OCI-LY1 (cell line): ENCODE results near the gene ELF4.

Experiments used
- H2AFZ ChIP-seq: fragments of 200-600 bp; sonication (generic), shearing (Covaris generic); 2 replicates; pipeline ENCODE4 v1.6.0; 2014; ENCODE audit warnings: antibody characterized with exemption, mild to moderate bottlenecking, low read length
- H3F3A ChIP-seq: fragments of 200-600 bp; sonication (generic), shearing (Covaris generic); 2 replicates; pipeline ENCODE4 v1.6.0; 2014; ENCODE audit warnings: mild to moderate bottlenecking, antibody characterized with exemption, low read length, moderate library complexity; ENCODE audit not compliant: insufficient read depth
- H3K27ac ChIP-seq: fragments of 200-600 bp; sonication (generic); 2 replicates; pipeline ENCODE4 v1.5.1; 2014; ENCODE audit warnings: low read length, mixed run types, mild to moderate bottlenecking, low read depth; ENCODE audit not compliant: poor library complexity, severe bottlenecking
- H3K27me3 ChIP-seq: fragments of 200-600 bp; sonication (generic); 2 replicates; pipeline ENCODE4 v1.6.0; 2014; ENCODE audit warnings: antibody characterized with exemption, mild to moderate bottlenecking, low read length, moderate library complexity; ENCODE audit not compliant: insufficient read depth
- H3K36me3 ChIP-seq: fragments of 200-600 bp; sonication (generic); 2 replicates; pipeline ENCODE4 v1.6.1; 2014; ENCODE audit warnings: mild to moderate bottlenecking, antibody characterized with exemption, low read length, moderate library complexity, mixed read lengths; ENCODE audit not compliant: insufficient read depth
- H3K4me1 ChIP-seq: fragments of 200-600 bp; sonication (generic); 2 replicates; pipeline ENCODE4 v1.5.1; 2014; ENCODE audit warnings: mild to moderate bottlenecking, low read length, moderate library complexity; ENCODE audit not compliant: insufficient read depth, severe bottlenecking
- H3K4me2 ChIP-seq: fragments of 200-600 bp; sonication (generic), shearing (Covaris generic); 2 replicates; pipeline ENCODE4 v1.6.1; 2014; ENCODE audit warnings: low read length
- H3K4me3 ChIP-seq: fragments of 200-600 bp; sonication (generic); 2 replicates; pipeline ENCODE4 v1.5.1; 2014; ENCODE audit warnings: low read length, low read depth, mild to moderate bottlenecking, mixed read lengths; ENCODE audit not compliant: poor library complexity, severe bottlenecking
- H3K79me2 ChIP-seq: fragments of 200-600 bp; shearing (Covaris generic); 2 replicates; pipeline ENCODE4 v1.6.1; 2016; ENCODE audit warnings: mixed run types, low read length, mixed read lengths; ENCODE audit not compliant: insufficient read depth
- H3K9ac ChIP-seq: fragments of 200-600 bp; sonication (generic), shearing (Covaris generic); 2 replicates; pipeline ENCODE4 v1.6.1; 2014; ENCODE audit warnings: mild to moderate bottlenecking, low read length, mixed read lengths
- H3K9me2 ChIP-seq: fragments of 200-600 bp; sonication (generic), shearing (Covaris generic); 2 replicates; pipeline ENCODE4 v1.6.1; 2014; ENCODE audit warnings: low read depth, mild to moderate bottlenecking, low read length, mixed read lengths
- H3K9me3 ChIP-seq: fragments of 200-600 bp; shearing (Covaris generic); 2 replicates; pipeline ENCODE4 v1.6.1; 2014; ENCODE audit warnings: low read length, mixed read lengths
- H4K20me1 ChIP-seq: fragments of 200-600 bp; sonication (generic), shearing (Covaris generic); 2 replicates; pipeline ENCODE4 v1.6.0; 2016; ENCODE audit warnings: mild to moderate bottlenecking, low read length; ENCODE audit not compliant: insufficient read depth
- EZH2 ChIP-seq: fragments of 200-600 bp; sonication (generic), shearing (Covaris generic); IDR thresholded peaks from 2 replicates; pipeline ENCODE4 v1.8.0; 2017; ENCODE audit warnings: borderline replicate concordance, mixed run types, mild to moderate bottlenecking, antibody characterized with exemption, low read length, moderate library complexity, mixed read lengths
- TF ChIP-seq, protein P1 (sequence below): fragments of 200-600 bp; sonication (generic), shearing (Covaris generic); IDR thresholded peaks from 2 replicates; pipeline ENCODE4 v1.5.1; 2017; ENCODE audit warnings: mild to moderate bottlenecking, antibody characterized with exemption, low read length, moderate library complexity, mixed read lengths

The ELF4 gene

DNA sequence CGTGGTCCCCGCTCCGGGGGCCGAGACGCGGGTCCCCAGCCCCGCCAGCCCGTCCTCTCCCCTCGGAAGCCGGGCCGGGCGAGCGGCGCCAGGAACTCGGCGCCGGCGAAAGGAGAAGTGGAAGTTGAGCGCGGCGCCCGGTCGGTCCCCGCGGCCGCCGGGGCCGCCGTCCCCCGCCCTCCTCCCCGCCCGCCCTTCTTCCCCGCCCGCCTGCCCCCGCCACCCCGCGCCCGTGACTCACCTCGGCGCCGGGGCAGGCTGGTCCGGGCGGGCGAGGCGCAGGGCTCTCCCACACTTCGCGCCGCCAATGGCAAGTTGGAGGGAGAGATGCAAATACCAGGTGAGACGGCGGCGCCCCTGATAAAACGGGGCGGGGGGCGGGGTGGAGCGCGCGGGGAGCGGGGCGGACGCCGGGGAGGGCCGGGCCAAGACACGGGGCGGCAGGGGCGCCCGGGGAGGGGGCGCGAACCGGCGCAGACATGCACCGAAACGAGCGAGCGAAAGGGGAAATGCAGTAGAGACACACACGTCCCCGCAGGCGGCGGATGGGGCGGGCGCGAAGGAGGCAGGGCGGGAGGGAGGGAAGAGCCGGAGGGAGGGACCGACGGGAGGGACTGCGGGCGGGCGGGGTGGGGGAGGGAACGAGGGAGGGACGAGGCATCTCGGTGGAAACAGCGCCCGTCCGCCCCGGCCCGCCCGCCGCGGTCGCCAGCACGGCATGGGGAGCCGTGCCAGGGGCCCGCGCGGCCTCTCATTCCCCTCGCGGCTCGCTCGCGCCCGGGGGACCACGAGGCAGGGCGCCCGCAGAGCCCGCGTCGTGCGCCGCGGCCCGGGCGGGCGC, at the start of gene ELF4:
TSS of gene ELF4 (minus strand) at position 119 of the 841 bp plus-strand sequence. CDS start 29,167 bp downstream, outside the sequence.
- no peaks in the 10 kb centered on the region for H3F3A ChIP-seq
- no peaks in the 10 kb centered on the region for H3K36me3 ChIP-seq
- peaks cover 45% of the 10 kb centered on the region for H3K4me1 ChIP-seq
- peaks cover 27% of the 10 kb centered on the region for H3K79me2 ChIP-seq
- TF ChIP-seq EZH2: no peak
- TF ChIP-seq, protein P1, sequence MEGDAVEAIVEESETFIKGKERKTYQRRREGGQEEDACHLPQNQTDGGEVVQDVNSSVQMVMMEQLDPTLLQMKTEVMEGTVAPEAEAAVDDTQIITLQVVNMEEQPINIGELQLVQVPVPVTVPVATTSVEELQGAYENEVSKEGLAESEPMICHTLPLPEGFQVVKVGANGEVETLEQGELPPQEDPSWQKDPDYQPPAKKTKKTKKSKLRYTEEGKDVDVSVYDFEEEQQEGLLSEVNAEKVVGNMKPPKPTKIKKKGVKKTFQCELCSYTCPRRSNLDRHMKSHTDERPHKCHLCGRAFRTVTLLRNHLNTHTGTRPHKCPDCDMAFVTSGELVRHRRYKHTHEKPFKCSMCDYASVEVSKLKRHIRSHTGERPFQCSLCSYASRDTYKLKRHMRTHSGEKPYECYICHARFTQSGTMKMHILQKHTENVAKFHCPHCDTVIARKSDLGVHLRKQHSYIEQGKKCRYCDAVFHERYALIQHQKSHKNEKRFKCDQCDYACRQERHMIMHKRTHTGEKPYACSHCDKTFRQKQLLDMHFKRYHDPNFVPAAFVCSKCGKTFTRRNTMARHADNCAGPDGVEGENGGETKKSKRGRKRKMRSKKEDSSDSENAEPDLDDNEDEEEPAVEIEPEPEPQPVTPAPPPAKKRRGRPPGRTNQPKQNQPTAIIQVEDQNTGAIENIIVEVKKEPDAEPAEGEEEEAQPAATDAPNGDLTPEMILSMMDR: no peak
- H3K4me3 ChIP-seq: peak within 1 kb of the TSS; percentile 86
- H2AFZ ChIP-seq: no peak within 1 kb of the TSS
- no peaks in the 10 kb centered on the region for H3K9me2 ChIP-seq
- no peaks in the 10 kb centered on the region for H4K20me1 ChIP-seq
- no peaks in the 10 kb centered on the region for H3K9me3 ChIP-seq
- H3K27ac ChIP-seq: peak within 1 kb of the TSS; percentile 87
- peak within 1 kb of the TSS; percentile 77 for H3K9ac ChIP-seq
- no peaks in the 10 kb centered on the region for H3K27me3 ChIP-seq
- H3K4me2 ChIP-seq: peak within 1 kb of the TSS; percentile 98

DNA sequence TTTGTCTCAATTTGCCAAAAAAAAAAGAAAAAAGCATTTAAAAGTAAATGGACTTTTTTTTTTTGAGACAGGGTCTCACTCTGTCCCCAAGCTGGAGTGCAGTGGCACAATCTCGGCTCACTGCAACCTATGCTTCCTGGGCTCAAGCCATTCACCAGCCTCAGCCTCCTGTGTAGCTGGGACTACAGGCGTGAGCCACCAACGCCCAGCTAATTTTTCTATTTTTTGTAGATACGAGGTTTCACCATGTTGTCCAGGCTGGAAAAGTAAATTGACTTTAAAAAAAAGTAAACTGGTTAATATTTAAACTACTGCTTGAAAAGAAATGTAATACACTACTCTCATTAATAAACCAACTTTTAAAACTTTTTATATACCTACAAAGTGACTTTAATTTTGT, 49.5 kb upstream of the ELF4 start:
- TF ChIP-seq, protein P1: no peak
- no peak for TF ChIP-seq EZH2
- no peak overlapping the region for H3K4me3 ChIP-seq
- H3K27me3 ChIP-seq: no peaks in the 10 kb centered on the region
- H3K4me1 ChIP-seq: peaks cover 42% of the 10 kb centered on the region
- no peaks in the 10 kb centered on the region for H3K9me3 ChIP-seq
- H2AFZ ChIP-seq: no peak overlapping the region
- H4K20me1 ChIP-seq: no peaks in the 10 kb centered on the region
- no peaks in the 10 kb centered on the region for H3K9me2 ChIP-seq
- H3K79me2 ChIP-seq: peaks cover 27% of the 10 kb centered on the region
- no peak overlapping the region for H3K27ac ChIP-seq
- peaks cover 14% of the 10 kb centered on the region for H3K36me3 ChIP-seq
- no peak overlapping the region for H3K4me2 ChIP-seq
- H3K9ac ChIP-seq: no peak overlapping the region
- no peaks in the 10 kb centered on the region for H3F3A ChIP-seq

DNA sequence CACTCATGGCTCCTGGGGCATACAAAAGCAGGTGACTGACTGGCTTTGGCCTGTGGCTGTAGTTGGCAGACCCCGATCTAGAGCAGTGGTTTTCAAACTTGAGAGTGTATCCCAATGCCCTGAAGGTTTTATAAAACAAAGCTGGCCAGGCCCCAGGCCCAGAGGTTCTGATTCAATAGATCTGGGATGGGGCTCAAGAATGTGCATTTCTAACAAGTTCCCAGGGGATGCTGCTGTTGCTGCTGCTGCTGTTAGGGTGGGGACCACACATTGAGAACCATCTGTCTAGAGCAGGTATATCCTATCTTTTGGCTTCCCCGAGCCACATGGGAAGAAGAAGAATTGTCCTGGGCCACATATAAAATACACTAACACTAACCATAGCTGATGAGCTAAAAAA, 48.0 kb upstream of the ELF4 start:
- H3K4me3 ChIP-seq: no peak overlapping the region
- no peak overlapping the region for H3K9ac ChIP-seq
- no peaks in the 10 kb centered on the region for H3F3A ChIP-seq
- no peaks in the 10 kb centered on the region for H3K27me3 ChIP-seq
- peaks cover 19% of the 10 kb centered on the region for H3K79me2 ChIP-seq
- no peak overlapping the region for H3K27ac ChIP-seq
- TF ChIP-seq, protein P1: no peak
- TF ChIP-seq EZH2: no peak
- no peaks in the 10 kb centered on the region for H4K20me1 ChIP-seq
- no peak overlapping the region for H2AFZ ChIP-seq
- H3K9me3 ChIP-seq: no peaks in the 10 kb centered on the region
- H3K4me2 ChIP-seq: no peak overlapping the region
- no peaks in the 10 kb centered on the region for H3K9me2 ChIP-seq
- H3K4me1 ChIP-seq: peaks cover 28% of the 10 kb centered on the region
- peaks cover 26% of the 10 kb centered on the region for H3K36me3 ChIP-seq
